KBM-7 (cell line): ENCODE data around the gene PRKAR1B.

Experiments used
- DNase-seq: peaks from one replicate; pipeline ENCODE4 v3.0.0-alpha.2; 2015
- in situ Hi-C: fragments of 300-500 bp; cut with MboI; formaldehyde crosslinking; loops from 2 replicates; pipeline ENCODE4 v1.14.3; 2020; ENCODE audit warnings: low sequenced_read_pairs, low pct_unique_long_range_greater_than_20kb, mixed read lengths

Gene PRKAR1B

DNA sequence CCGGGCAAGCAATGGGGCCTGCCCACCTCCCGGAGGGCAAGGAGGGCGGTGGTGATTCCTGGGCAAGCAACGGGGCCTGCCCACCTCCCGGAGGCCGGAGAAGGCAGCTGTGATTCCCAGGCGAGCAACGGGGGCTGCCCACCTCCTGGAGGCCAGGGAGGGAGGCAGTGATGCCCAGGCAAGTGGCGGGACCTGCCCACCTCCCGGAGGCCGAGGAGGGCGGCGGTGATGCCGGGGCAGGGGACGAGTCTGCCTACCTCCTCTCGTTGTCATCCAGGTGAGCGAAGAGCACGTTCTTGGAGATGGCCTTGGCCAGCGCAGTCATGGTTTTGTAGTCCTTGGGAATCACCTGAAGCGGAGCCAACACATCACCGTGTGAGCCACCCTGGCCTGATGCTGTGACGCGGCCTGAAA is 50.1 kb downstream of the PRKAR1B start:
- no peak for DNase-seq
- in situ Hi-C loops = no loop called here

DNA sequence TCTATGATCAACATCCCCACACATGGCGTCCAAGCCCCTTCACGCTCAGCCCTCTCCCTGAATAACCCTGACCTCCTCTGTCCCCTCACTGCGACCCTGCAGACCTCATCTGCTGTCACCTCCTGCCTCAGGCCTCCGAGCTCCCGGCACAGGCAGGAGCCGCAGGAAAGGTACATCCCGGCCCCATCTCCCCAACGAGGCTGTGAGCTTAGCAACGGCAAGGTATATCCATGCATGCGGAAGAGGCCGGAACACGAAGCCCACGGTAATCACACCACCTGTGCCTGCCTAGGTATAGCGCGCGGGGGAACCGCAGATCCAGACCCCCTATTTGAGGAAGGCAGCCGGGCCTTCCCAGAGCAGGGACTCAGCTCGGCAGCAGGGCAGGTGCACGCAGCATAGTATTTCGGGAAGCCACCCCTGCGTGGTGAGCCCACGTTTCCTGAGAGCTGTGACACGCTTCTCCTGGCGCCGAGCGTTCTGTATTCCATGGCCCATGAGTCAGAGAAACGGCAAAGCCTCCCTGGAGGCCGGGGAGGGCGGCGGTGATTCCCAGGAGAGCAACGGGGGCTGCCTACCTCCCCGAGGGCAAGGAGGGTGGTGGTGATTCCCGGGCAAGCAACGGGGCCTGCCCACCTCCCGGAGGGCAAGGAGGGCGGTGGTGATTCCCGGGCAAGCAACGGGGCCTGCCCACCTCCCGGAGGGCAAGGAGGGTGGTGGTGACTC is 50.7 kb downstream of the PRKAR1B start:
- DNase-seq = no peak
- in situ Hi-C loops = no loop called here

DNA sequence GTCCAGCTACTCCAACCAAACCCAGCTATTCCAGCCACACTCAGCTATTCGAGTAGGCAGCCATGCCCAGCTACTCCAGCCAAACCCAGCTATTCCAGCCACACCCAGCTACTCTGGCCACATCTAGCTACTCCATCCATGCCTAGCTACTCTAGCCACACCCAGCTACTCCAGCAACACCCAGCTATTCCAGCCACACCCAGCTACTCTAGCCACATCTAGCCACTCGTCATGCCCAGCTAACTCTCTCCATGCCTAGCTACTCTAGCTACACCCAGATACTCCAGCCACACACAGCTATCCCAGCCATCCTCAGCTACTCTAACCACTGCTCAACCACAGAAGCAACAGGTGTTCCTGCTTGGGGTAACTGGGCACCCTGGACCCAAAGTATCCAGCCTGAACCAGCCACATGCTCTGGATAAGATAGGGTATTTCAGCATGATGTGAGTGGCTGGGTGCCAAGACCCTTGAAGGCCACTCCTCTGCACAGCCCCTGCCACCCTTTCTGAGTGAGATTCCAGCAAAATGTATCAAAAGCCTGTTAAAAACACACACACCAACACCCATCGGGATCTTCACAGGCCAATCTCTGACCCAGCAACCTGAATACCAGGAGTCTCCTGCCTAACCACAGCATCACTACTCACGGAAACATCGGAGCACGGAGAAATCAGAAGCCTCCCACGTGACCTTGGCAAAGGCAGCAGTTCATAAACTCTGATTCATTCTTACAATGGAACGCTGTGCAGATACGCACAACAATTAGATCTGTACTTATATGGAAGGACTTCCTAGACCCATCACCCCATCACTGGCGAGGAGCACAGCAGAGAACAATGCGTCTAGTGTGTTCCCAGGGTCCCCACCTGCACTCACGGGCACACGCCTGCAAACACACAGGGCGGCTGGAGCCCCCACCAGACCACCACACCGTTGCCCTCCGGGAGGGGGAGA is 52.3 kb downstream of the PRKAR1B start:
- no peak for DNase-seq
- in situ Hi-C loops = no loop called here

- DNase-seq = no peak
- in situ Hi-C loops = no loop called here
These were observed 53.2 kb downstream of the PRKAR1B start for GRCh38 chr7:673681-674453.

DNA sequence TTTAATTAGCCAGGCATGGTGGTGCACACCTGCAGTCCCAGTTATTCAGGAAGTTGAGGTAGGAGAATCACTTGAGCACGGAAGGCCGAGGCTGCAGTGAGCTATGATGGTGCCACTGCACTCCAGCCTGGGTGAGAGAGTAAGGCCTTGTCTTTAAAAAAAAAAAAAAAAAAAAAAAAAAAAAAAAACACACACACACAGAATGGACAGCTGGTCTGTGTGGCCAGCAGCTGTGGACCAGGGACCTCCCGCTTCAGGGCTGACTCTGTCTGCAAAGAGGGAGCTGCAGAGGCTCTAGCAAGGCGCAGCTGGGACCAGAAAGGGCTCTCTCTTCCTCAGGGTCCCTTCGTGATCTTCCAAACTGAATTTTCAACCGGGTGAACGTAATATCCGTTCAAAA is 54.2 kb downstream of the PRKAR1B start:
- DNase-seq = no peak
- in situ Hi-C loops = no loop called here

DNA sequence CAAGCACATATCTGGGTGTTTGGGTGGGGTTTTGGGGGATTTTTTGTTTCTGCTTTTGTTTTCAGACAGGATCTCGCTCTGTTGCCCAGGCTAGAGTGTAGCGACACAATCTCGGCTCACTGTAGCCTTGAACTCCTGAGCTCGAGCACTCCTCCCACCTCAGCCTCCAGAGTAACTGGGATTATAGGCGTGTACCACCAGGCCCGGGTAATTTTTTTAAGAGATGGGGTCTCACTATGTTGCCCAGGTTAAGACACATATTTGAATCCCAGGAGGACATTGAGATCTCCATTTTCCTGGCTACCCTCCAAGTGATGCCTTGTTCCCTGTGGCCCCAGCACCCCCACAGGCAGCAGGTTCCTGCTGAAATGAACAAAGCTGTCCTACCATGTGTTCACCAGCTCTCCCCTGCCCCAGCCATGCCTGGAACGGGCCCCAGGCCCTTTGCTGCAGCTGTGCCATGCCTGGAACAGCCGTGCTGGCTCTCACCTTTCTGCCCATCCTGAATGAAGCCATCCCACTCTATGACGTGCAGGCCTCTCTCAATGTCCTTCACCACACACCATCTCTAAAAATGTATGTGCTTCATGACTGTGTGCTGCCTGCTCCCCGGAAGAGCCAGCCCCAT is 55.6 kb downstream of the PRKAR1B start:
- DNase-seq = no peak
- in situ Hi-C loops = no loop called here

DNA sequence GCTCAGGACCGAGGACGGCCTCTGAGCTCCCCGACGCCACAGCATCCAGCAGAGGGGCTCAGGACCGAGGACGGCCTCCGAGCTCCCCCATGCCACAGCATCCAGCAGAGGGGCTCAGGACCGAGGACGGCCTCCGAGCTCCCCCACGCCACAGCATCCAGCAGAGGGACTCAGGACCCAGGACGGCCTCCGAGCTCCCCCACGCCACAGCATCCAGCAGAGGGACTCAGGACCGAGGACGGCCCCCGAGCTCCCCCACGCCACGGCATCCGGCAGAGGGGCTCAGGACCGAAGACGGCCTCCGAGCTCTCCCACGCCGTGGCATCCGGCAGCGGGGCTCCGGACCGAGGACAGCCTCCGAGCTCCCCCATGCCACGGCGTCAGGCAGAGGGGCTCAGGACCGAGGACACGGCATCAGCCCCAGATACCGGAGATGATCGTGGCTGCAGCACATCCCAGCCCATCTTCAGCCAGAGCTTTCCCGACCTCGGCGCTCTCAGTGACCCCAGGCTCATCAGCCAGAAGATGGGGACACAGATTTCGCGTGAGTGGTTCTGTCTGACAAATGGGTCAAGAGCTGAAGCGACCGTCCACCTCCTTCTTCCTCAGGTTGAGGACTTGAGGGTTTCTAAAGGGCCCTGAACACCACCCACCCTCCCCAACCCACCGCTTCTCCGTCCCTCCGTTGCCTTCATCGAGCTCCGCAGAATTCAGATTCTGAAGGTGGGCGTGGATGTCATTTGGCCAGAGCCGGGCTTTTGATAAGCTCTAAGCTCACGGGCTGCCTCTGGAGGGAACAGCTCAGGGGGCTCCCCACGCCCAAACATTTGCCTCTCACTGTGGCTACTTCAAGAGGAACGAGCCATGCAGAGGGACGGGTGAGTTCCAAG is 56.3 kb downstream of the PRKAR1B start:
- in situ Hi-C loops = no loop called here
- DNase-seq = no peak

DNA sequence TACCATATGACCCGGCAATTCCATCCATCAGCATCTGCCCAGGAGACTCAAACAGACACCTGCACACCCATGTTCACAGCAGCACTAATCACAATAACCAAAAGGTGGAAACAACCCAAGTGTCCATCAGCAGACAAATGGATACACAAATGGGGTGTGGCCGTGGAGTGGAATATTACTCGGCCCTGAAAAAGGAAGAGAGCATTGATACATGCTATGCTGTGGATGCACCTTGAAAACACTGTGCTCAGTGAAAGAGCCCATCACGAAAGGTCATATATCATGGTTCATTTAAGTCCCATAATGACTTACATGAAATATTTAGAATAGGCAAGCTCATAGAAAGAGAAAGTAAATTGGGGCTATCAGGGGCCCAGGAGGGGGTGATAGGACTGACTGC is 58.1 kb downstream of the PRKAR1B start:
- no peak for DNase-seq
- in situ Hi-C loops = no loop called here

GRCh38 chr7:668139-668931 is 58.7 kb downstream of the PRKAR1B start:
- in situ Hi-C loops = no loop called here
- DNase-seq = no peak

- DNase-seq = no peak
- in situ Hi-C loops = no loop called here
These were observed 60.4 kb downstream of the PRKAR1B start for GRCh38 chr7:666454-667292.

GRCh38 chr7:665736-666453 is 61.2 kb downstream of the PRKAR1B start:
- no peak for DNase-seq
- in situ Hi-C loops = no loop called here

DNA sequence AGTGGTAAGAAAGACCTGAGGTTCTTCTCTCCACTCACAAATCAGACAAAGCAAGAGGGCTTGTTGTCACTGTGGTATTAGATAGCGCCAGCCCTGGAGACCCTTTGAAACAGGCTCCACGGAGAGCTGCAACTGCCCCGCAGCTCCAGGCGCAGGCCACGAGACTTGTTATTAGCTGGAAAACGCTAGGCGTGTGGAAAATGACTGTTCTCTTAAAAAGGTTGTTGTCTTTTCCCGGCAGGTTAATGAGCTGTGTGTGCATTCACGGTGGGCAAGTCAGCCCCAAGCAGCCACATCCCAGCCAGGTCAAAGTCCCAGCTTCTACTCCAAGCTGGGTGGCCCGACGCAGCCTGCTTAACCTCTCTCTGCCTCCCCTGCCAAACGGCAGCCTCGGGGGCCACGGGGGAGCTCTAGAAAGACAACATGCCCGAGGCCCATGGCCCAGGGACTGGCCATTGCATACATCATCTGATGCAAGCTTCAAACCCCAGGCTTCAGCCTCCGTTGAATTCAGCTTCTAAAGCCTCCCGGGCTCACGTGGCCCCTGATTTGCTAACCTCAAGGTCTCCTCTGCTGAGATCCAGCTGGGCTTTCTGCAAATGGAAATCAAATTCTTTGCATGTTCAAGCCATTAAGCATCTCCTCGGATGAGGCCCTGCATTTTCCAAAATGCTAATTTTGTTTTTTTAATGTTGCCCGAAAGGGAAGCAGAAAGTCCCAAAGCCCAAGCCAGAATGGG is 61.9 kb downstream of the PRKAR1B start:
- no peak for DNase-seq
- in situ Hi-C loops = no loop called here

GRCh38 chr7:664402-664775 is 62.7 kb downstream of the PRKAR1B start:
- in situ Hi-C loops = no loop called here
- no peak for DNase-seq

- DNase-seq = no peak
- in situ Hi-C loops = no loop called here
These were observed 64.5 kb downstream of the PRKAR1B start for GRCh38 chr7:662576-662975.

- in situ Hi-C loops = no loop called here
- no peak for DNase-seq
These were observed 67.1 kb downstream of the PRKAR1B start for GRCh38 chr7:659996-660395.
